ENCODE measurements around the gene RAB11FIP5.
"Not testable (repeated sequence)": the region's sequence is repeated elsewhere in the genome, so short reads cannot be mapped to it uniquely, and the experiment has no call there.

RAB11FIP5 gene

DNA sequence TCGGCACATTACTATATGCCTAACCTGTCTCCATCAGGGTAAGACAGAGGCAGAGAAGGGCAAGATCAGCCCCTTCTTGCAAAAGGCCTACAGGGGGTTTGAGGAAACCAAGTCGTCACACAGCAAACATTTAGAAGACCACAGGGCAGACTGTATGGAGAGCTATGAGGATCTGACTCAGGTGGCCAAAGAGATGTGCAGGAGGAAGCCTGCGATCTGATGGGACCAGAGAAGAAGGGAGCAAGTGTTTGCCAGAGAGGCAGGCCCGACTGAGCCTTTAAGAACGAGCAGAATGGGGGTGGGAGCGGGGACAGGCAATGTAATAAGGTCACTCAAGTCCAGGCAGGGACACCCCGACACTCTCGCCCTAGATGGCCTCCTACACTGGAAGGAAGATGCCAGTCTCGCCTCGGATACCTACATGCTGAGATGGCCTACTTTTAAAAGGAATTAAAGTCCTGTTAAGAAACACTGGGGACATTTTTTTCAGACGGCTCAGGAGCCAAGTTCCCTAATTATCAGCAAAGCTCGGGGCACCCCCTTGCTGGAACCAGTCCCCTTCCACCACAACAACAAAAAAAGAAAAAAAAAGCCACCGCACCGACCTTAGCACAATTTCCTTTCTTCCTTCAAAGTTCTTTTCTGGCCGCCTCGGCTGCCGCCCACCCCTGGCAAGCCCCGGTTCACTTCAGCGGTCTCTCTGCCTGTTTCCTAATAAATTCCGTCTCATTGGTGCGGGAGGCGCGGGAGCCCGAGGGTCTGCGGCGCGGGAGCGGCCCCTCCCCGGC lies 42.7 kb downstream of the RAB11FIP5 start:
- DNase-seq, result no peak

DNA sequence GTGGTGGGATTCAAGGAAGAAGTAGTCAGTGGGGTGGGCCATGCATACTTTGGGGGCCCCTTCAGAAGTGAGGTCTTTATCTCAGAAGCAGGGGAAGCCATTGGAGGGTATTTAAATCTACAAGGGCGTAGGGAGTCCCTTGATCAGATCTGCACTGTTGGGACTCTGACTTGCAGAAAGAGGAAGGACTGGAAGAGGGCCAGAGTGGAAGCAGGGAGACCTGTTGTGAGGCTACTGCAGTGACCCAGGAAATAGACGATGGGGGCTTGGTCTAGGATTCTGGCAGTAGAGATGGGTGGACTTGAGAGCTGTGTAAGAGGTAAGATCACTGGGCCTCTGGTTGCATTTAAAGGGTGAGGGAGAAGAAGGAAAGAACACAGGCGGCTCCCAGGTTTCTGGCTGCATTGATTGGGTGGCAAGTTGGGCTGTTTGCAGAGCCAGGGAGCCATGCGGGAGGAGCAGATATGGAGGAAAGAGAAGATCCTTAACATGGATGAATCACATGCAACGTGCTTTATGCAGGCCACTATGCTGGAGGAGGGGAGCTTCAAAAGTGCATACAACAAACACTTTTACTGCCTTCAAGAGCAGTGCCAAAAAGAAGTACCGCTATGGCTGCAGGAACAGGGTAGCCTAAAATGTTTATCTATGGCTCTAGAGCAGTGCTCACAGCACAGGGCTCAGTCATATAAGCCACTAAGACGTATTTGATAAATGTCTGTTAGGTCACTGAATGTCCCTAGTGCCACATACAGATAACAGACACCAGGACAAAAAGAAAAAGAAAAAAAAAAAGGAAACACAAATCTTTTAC lies 43.5 kb downstream of the RAB11FIP5 start:
- no peak for DNase-seq

DNA sequence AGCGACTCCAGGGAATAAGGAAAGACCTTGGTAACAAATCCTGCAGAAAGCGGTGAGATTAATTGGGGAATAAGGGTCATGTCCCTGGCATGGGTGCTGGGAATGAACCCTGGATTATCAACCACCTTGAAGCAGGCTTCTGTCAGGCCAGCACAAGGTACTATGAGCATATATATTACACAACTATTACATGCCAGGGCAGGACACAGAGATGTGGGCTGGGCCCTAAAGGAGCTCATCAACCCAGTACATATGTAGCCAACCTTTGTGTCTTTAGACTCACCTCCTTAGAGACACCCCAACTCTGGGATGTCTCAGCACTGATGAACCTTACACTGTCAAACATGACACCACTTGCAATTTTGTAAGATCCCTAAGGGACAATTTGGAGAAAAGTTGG lies 44.6 kb downstream of the RAB11FIP5 start:
- DNase-seq, result no peak

DNA sequence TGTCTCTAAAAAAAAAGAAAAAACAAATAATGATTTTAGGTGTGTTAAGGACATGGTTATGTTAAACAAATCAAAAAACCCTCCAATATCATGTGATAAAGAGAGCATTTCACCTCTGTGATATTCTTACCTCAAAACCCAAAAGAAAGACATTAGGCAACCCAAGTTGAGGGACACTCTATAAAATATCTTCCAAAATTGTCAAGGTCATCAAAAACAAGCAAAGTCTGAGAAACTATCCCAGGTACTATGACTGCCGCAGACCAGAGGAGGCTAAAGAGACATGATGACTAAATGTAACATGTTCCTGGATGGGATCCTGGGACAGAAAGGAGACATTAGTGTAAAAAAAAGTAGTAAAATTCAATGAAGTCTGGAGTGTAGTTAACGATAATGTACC lies 45.7 kb downstream of the RAB11FIP5 start:
- no peak for DNase-seq

DNA sequence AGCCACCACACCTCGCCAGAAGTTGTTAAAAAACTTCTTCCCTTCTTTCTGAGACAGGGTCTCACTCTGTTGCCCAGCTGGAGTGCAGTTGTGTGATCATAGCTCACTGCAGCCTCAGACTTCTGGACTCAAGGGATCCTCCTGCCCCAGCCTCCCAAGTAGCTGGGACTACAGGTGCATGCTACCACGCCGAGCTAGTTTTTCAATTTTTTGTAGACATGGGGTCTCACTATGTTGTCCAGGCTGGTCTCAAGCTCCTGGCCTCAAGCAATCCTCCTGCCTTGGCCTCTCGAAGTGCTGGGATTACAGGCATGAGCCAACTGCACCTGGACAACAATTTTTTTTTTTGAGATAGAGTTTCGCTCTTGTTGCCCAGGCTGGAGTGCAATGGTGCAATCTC lies 47.7 kb downstream of the RAB11FIP5 start:
- not testable (repeated sequence) for DNase-seq

DNA sequence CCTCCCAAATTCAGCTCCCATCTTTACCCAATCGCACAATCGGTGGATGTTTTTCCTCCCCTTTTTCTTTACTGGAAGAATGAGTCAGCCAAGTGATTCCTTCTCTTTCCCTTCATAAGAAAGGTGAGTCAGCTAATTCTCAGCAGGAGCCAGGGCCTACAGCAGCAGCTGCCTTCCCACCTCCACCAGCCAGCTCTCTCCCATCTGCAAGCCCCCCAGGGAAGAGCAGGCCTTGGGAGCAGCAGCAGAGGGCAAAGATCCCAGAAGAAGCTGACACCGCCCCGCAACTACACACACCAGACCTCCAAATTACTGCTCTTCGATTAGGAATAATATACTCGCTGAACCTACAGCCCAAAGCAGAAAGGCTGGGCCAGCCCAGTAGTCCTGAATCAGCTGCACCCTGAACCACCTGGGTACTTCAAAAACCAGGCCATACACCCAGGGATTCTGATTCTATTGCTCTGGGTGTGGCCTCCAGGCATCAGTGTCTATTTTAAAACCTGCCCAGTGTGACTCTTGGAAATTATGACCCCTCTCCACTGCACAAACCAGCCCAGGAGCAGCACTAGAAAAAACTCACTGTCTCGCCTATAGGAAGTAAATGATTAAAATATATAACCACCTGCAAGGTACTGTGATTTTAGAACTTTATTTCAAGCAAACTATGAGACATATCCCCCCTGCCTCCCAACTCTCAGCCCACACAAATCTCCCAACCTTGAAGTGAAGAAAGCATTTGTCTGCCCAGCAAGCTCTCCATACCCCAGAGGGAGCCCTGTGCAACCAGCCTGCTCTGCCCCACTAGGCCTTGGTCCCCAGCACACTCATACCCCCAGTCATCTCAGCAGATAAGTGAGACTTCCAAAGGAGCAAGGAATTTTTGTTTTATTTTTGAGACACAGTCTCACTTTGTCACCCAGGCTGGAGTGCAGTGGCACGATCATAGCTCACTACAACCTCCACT lies 48.6 kb downstream of the RAB11FIP5 start:
- DNase-seq, result no peak

DNA sequence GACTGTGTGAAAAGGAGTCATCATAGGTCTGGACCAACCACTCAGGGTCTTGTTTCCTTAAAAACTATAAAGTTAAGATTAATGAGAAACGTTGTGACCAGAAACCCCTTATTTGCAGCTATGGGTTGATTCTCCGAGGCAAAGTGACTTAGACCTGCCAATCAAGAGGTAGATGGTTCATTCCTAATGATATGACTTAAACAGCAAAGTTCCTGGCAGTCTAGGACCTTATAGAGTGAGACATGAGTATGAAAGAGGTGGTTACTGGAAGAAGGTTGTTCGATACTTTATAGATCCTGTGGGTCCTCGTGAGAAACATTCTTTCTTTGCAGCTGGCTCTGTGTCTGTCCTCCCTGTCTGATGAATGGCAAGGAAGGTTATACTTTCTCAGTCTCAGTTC lies 49.3 kb downstream of the RAB11FIP5 start:
- no peak for DNase-seq

DNA sequence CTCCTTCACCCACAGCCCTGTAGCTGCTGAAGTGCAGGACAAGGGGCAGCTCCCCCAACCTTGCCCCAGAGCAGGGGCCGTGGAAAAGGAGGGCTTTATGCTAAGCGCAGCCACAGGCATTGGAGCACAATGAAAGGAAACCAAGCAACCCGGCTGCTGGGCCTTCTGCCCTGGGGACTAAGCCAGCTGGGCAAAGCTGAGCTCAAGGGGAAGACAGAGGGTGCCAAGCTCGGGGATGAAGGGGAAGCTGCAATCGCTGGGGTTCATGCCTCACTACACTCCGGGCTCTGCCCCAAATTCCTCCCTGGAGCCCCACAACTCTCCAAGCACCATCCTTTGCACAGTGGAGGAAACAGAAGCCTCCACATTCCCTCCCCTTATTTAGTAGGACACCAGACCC lies 53.6 kb downstream of the RAB11FIP5 start:
- DNase-seq, result no peak

DNA sequence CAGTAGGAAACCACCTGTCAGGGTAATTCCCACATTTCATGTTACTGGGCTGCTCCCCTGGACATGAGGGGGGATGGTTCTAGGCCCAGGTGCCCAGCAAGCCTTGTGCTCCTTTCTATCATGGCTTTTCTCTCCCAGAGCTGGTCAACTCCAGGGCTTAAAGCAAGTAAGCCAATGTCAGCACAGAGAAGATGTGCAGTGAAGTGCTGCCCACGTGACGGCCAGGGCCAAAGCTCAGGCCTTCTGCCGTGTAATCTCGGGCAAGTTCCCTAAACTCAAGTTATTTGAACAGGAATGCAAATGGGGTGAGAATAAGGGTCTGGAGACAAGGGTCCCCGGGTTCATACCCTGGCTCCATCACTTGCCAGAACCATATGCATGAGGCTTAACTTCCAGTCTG lies 57.8 kb downstream of the RAB11FIP5 start:
- DNase-seq, result no peak

DNA sequence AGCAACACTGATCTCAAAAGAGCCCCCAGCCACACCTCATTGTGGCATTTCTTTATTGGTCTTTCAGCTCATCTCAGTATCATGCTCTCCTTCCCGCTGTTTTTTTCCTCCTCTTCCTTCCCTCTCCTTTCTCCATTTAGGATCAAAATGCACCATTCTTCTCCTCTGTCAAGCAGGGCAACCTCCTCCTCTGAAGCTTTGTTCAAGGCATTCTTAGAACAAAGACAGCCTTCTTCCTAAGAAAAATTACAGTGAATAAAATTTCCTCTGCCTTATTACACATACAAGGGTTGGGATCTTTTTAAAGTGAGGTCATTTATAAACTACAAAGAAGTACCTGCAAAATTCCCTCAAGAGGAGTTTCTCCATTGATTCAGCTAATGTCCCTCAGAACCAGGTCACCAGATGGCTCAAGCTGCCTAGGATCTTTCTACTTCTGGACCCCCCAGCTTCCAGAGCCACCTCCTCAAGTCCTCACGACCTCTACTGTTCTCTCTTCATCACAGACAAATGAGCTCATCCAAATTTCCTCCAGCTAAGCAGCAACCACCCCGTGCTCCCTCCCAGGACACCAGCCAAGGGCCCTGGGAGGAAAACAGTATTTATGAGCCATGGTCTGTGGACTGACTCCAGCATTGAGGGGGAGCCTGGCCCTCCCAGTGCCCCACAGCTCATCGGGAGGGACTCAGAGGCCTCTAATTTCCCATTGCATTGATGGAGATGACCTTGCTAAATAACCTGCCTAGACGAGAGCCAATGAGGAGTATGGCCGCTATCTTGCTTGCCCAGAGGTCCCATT lies 59.2 kb downstream of the RAB11FIP5 start:
- no peak for DNase-seq

DNA sequence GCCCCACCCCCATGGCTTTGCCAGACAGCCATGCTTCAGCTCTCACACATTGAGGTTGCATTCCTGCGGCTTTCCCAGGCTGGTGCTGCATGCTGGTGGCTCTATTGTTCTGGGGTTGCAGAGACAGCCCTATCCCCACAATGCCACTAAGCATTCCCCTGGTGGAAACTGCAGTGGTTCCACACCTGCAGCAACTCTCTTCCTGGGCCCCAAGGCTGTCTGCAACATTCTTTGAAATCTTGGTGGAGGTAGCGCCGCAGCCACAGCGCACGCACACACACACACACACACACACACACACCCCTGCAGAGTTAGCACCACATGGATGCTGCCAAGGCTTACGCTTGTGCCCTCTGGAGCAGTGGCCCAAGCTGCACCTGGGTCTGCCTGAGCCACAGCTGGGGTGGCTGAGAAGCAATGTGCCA lies 62.6 kb downstream of the RAB11FIP5 start:
- DNase-seq, result no peak

DNA sequence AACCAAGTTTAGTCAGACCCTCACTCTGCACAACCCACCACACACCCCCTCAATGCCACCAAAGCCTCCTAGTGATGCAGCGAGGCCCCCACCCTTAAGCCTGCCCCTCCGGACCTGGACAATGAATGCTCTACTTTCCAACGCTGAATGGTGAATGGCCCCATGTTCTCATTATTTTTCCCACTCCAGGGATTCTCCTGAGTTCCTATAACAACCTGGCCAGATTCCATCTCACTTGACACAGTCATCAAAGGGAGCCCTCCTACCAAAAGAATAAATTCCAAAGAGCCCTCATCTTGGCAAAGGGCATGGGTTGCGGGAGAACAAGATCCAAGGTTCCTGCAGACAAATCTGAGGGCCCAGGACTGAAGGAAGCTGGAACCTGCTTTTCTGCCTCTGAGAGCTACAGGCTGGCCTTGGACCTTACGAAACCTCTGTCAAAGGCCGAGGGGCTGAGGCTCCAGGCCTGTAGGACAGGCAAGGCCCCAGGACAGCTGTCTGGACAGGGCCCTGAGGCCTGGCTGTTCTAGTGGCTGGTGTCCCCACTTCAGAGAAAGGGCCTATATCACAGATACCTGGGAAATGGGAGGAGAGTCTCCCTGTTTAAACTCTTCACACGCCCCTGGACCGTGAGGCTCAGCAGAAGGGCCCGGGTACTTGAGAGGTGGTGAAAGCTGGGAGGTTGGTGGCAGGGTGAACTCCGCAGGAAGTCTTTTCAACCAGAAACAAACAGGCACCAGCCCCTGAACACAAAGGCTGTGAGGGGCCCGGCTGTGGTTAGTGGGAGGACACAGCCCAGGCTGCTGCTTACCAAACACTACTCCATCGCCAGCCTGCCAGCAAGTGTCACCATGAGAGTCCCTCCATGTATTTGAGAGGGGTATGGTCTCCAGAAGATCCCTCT lies 68.6 kb downstream of the RAB11FIP5 start:
- no peak for DNase-seq

DNA sequence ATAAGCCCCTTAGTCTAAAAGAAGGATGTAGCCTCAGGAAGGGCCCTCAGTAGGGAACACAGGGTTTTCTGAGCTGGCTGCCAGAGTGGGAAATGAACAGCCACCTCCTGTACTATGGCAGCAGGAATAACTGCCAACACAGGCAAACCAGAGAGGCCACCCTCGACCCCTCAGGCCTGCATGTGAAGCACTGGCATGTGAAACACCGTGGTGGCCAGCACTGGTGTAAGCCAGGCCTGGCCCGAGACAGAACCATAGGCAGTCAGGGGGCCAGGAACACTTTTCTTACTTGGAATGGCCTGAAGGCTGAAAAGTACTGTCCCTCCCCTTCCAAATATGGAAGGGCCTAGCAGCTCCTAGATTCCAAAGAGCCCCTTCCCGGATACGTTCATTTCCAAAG lies 69.5 kb downstream of the RAB11FIP5 start:
- no peak for DNase-seq

DNA sequence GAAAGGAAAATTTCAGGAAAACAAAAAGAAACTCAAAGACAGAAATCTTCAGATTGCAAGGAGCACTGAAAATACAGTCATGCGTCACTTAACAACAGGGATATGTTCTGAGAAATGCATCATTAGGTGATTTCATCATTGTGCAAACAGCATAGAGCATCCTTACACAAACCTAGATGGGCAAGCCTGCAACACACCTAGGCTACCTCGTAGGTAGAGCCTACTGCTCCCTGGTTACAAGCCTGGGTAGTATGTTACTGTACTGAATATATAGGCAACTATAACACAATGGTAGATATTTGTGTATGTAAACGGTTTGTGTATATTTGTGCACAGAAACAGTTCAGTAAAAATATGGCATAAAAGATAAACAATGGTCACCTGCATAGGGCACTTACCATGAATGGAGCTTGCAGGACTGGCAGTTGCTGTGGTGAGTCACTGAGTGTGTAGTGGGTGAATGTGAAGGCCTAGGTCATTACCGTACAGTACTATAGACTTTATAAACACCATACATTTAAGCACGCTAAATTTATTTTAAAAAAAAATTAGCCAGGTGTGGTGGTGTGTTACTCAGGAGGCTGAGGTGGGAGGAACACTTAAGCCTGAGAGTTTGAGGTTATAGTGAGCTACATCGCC lies 74.7 kb downstream of the RAB11FIP5 start:
- DNase-seq, result no peak

DNA sequence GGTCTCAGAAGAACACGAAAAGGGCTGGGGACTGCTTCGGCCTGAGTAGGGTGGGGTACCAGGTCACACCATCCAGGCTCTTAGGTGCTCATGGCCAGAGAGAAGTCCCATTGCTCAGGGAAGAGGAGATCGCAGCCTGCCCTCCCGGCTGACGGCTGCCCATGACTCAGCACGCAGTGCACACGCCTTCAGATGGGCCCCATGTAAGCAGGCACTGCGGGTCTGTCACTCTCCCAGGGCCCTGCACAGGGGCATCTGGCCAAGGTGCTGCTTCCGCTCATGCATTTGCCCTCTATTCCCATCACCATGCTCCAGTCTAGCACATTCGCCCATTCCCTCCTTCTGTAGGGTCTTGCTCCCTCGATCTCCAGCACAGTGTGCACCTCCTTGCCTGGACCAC lies 76.0 kb downstream of the RAB11FIP5 start:
- DNase-seq, result no peak

DNA sequence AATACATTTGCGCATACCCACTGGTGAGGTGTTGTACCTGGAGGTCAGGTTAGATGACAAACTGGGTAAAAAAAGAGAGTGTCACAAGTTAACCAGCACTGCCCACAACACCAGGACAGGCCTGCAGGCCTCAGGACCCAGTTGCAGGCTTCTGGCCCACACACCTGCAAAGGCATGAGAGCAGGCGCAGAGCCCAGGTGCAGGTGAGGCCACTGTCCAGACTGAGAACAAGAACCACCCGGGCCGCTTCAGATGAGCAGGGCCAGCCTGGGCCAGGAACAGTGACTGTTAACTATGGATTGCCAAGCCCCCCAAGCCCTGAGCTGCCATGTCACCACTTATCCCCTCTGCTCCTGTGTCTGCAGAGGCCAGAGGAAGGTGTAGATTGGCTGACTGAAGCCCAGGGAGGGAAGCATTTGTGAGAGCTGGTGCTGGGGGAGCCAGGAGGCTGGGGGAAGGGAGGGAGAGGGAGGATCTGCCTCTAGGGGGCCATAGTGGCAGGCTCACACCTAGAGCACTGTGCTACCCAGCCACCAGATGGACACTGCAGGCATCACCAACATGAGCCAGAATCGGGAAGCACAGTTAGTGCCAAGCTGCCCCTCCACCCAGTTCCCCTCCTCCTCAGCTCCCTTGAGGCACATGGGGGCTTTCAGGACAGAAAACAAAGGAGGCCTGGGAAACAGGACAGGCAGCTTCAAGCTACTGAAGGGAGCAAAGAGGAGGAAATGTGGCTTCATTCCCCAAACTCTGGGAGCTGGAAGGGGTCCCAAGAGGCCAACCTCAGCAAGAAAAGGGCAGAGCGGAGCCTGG lies 76.6 kb downstream of the RAB11FIP5 start:
- no peak for DNase-seq

DNA sequence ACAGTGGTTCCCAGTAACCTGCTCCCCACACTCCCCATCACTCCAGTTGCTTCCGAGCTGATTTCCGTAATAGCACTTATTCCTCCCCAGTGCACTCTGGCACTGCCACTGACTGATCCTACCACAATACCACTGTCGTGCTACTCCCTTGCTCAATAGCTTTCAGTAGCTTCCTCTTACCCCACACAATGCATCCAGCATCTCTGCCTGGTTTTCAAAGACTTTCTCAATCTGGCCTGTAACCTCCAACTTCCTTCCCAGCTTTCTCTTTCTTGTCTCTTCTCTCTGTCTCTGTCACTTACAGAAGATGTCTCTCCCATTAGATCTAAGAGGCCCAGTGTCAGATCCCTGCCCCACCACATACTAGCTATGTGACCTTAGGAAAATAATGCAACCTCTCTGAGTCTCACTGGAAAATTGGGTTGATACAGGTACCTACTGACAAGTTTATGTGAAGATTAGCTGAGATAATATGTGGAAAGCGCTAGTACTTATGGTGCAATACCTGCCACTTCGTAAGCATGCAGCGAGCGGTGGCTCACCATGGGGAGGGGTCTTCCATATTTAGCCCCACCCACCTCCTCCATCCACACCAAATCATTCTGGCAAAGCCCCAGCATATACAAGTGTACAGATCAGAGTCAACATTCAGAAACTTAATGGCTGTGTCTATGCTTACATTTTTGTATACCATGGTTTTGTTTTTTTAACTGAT lies 77.9 kb downstream of the RAB11FIP5 start:
- no peak for DNase-seq

DNA sequence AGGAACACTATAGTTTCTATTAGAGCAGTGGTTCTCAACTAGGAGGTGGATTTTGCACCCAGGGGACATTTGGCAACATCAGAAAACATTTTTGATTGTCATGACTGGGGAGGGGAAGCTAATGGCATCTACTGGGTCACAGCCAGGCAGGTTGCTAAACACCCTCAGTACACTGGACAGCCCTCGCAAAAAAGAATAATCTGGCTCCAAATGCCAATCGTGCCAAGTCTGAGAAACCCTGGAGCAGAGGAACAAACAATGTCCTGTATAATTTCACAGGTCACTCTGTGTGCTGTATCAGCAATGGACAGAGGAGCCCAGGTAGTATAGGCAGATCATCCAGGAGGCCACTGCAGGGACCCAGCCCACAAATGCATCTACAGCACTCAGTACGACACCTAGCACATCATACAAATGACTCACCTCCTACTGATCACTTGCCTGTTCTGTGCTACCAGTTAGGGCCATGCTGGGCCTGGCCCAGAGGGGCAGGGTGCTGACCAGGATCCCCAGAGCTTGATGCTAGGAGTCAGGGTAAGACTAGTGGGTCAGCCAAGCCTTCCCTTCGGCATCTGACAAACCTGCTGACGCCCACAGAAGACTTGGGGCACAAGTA lies 78.9 kb downstream of the RAB11FIP5 start:
- no peak for DNase-seq
